ENCODE data around the gene CHMP3. TPM values are rescaled to one million over a fixed set of nuclear protein-coding genes. Genes with fewer than 3 reads are reported as not detected.

The CHMP3 gene
- total and polyA plus RNA-seq, 8 donors: 25.7 to 87.6 (median 70.9) TPM

DNA sequence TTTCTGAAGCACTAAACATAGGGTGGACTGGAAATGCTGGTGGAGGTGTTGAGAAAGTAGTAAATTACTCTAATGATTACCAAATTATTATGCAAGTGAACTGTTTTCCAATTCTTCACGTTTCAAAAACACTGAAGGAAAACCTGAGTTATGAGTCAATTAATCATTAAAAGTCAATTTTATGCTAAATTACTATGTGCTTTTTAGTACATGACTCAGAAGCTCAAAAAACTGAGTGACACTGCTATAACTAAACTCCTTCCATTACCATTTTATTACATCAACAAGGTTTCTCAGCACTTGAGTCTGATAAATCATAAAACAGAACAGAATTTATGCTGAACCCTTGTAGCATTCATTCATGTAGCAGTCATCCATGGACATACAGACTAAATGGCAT, 20.4 kb downstream of the CHMP3 start:
- Histone ChIP-seq H3K4me1 (peaks cover 0 to 13% (median 0%) of the 10 kb centered on the region in 3 donors), H3K4me3 (no peak overlapping the region), H3K9me3 (no peaks in the 10 kb centered on the region), H3K27ac (no peak overlapping the region), H3K36me3 (no peaks in the 10 kb centered on the region), H3K27me3 (no peaks in the 10 kb centered on the region)
- 23 to 25% methylated on average over 1 of the region's 1 CpG for WGBS, 2 donors
- intact Hi-C loops (cut with DNase I): no loop called here
- TF ChIP-seq, protein P1, sequence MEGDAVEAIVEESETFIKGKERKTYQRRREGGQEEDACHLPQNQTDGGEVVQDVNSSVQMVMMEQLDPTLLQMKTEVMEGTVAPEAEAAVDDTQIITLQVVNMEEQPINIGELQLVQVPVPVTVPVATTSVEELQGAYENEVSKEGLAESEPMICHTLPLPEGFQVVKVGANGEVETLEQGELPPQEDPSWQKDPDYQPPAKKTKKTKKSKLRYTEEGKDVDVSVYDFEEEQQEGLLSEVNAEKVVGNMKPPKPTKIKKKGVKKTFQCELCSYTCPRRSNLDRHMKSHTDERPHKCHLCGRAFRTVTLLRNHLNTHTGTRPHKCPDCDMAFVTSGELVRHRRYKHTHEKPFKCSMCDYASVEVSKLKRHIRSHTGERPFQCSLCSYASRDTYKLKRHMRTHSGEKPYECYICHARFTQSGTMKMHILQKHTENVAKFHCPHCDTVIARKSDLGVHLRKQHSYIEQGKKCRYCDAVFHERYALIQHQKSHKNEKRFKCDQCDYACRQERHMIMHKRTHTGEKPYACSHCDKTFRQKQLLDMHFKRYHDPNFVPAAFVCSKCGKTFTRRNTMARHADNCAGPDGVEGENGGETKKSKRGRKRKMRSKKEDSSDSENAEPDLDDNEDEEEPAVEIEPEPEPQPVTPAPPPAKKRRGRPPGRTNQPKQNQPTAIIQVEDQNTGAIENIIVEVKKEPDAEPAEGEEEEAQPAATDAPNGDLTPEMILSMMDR (IDR thresholded peaks at IDR 0.05): no peak
- DNase-seq: no peak
- FAIRE-seq: no peak
- no peak for ATAC-seq

DNA sequence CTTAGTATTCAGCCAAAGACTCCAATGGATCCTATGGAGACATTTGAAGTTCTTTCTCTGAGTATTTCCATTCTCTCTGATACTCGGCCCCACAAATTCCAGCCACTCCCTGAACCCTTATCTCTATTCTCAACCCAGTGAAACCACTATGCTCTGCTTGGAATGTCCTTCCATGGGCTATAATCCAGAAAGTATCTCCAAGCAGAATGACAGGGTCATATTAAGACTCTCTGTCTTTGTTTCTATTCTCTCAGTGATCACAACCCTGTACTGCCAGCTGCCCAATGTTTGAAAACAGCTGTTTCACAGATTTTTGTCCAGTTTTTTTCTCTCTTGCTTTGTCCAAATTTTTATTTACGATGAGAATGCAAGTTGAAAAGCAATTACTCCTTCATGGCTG, 21.9 kb downstream of the CHMP3 start:
- TF ChIP-seq, protein P1 (IDR thresholded peaks at IDR 0.05): no peak
- peak overlapping the region in 1 of 4 donors; percentile 6 for H3K27ac ChIP-seq
- H3K27me3 ChIP-seq: no peaks in the 10 kb centered on the region
- FAIRE-seq (no peak), DNase-seq (no peak), ATAC-seq (peak in 3 of 4 donors; percentile 25 to 59 (median 35))
- intact Hi-C loops (cut with DNase I): no loop called here
- 43 to 44% methylated on average over 2 of the region's 2 CpGs for WGBS, 2 donors
- no peak overlapping the region for H3K4me3 ChIP-seq
- peaks cover 0 to 13% (median 0%) of the 10 kb centered on the region in 3 donors for H3K4me1 ChIP-seq
- H3K36me3 ChIP-seq: no peaks in the 10 kb centered on the region
- no peaks in the 10 kb centered on the region for H3K9me3 ChIP-seq

DNA sequence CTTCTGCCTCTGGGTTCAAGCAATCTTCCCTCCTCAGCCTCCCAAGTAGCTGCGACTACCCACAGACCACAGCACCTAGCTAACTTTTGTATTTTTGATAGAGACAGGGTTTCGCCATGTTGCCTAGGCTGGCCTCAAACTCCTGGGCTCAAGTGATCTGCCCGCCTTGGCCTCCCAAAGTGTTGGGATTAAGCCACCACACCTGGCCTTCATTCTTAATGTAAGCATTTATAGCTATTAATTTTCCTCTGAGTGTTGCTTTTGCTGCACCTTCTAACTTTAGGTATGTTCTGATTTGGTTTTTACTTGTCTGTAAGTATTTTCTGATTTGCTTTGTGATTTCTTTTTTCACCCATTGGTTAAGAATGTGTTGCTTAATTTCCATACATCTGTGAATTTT, 29.7 kb downstream of the CHMP3 start:
- Histone ChIP-seq H3K4me1 (no peaks in the 10 kb centered on the region), H3K36me3 (no peaks in the 10 kb centered on the region), H3K4me3 (no peak overlapping the region), H3K9me3 (no peaks in the 10 kb centered on the region), H3K27me3 (no peaks in the 10 kb centered on the region), H3K27ac (no peak overlapping the region)
- DNase-seq: no peak
- intact Hi-C loops (cut with DNase I): no loop called here
- no peak for FAIRE-seq
- TF ChIP-seq, protein P1 (IDR thresholded peaks at IDR 0.05): no peak
- ATAC-seq: no peak
- 99 to 100% methylated on average over 3 of the region's 3 CpGs for WGBS, 2 donors

DNA sequence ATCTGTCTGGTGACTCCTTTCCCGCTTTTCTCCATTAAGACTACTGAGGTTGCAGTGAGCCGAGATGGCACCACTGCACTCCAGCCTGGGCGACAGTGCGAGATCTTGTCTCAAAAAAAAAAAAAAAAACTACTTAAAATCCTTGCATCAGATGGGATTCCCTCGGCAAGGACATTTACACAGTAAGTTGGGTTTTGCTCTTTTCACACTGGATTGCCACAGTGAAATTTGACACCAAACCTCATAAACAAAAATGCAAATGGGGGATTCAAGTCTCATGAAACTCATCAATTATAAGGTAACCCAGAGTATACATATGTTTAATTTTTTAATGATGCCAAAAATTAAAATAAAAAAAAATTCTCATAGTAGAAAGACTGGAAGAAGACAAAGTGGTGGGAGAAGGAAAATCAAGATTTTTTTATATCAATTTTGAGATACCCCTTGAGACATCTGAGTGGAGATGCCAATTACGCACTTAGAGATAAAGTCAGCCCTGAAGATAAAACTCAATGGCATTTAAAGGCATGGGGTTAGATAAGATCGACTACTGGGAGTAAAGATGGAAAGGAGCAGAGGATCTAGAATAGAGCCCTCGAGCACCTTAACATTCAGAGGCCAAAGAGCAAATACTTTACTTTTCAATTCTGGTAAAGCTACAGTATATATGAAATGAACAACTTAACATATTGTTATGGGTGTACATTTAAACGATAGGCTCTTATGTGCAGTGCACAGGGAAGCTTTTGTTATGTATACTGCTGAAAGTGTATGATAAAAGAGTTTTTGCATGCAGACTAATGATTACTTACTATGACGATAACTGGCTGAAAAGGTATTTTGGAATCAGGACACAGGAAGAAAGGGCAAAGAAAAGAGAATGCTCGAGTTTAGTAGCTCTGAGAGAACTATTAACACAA, 37.6 kb downstream of the CHMP3 start:
- Histone ChIP-seq H3K27me3 (no peaks in the 10 kb centered on the region), H3K4me3 (no peak overlapping the region), H3K9me3 (no peaks in the 10 kb centered on the region), H3K4me1 (peaks cover 0 to 6% (median 0%) of the 10 kb centered on the region in 3 donors), H3K36me3 (peaks cover 0 to 9% (median 0%) of the 10 kb centered on the region in 3 donors), H3K27ac (no peak overlapping the region)
- TF ChIP-seq, protein P1 (IDR thresholded peaks at IDR 0.05): no peak
- FAIRE-seq (no peak), DNase-seq (no peak), ATAC-seq (no peak)
- intact Hi-C loops (cut with DNase I): no loop called here
- 82 to 84% methylated on average over 11 of the region's 11 CpGs for WGBS, 2 donors

DNA sequence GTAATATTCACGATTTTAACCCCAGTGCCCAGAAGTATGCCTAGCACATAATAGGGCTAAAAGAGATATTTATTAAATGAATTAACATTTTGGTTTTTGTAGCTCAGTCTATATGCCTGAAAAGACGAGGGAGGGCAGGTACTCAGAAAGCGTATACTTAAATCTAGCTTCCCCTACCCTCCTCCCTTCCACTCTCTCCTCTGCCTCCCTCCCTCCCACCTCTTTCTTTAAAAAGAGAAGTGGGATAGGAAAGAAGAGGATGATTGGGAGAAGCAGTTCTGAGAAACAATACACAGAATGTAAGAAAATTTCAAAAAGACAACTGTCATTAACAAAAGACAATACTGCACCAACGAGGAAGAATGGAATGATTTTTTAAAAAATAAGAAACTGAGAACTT, 39.8 kb downstream of the CHMP3 start:
- TF ChIP-seq, protein P1 (IDR thresholded peaks at IDR 0.05): no peak
- Histone ChIP-seq H3K27me3 (no peaks in the 10 kb centered on the region), H3K9me3 (no peaks in the 10 kb centered on the region), H3K27ac (no peak overlapping the region), H3K4me3 (no peak overlapping the region), H3K36me3 (peaks cover 0 to 9% (median 0%) of the 10 kb centered on the region in 3 donors), H3K4me1 (peaks cover 0 to 6% (median 0%) of the 10 kb centered on the region in 3 donors)
- intact Hi-C loops (cut with DNase I): no loop called here
- ATAC-seq (no peak), FAIRE-seq (no peak), DNase-seq (no peak)
- 93 to 97% methylated on average over 4 of the region's 4 CpGs for WGBS, 2 donors
